CD14-positive monocyte (primary cell): ENCODE data around the gene SSR2. TPM values are rescaled to one million over a fixed set of nuclear protein-coding genes. Genes with fewer than 3 reads are reported as not detected.

Source experiments
- DNase-seq, 3 donors: peaks; one replicate each; pipeline ENCODE4 v3.0.0-alpha.2; 2011 to 2022
- H2AFZ ChIP-seq: 2 replicates; pipeline ENCODE4 v1.6.0; 2012; ENCODE audit warnings: mild to moderate bottlenecking, low read depth, low read length, inconsistent platforms; ENCODE audit not compliant: insufficient read depth, poor library complexity, severe bottlenecking
- H3K27ac ChIP-seq, 2 donors: 1 replicate in 1 of 2; 2 replicates in 1 of 2; pipeline ENCODE4 v1.5.1; 2012 to 2013; ENCODE audit warnings: low read length in 2 of 2, control low read depth in 1 of 2, inconsistent platforms in 1 of 2, low read depth in 1 of 2, mild to moderate bottlenecking in 1 of 2
- H3K27me3 ChIP-seq, 2 donors: one replicate each; pipeline versions ENCODE4 v1.6.0 to v1.6.1; 2011 to 2013; ENCODE audit warnings: low read length in 2 of 2; ENCODE audit not compliant: control insufficient read depth in 2 of 2, insufficient read depth in 2 of 2
- H3K36me3 ChIP-seq, 2 donors: replicated peaks in 1 of 2; 1 replicate in 1 of 2; 2 replicates in 1 of 2; pipeline versions ENCODE4 v1.5.1 to v1.6.1; 2012 to 2013; ENCODE audit warnings: low read length in 2 of 2, control low read depth in 1 of 2, inconsistent platforms in 1 of 2, mild to moderate bottlenecking in 1 of 2; ENCODE audit not compliant: insufficient read depth in 2 of 2, control insufficient read depth in 1 of 2
- H3K4me1 ChIP-seq, 2 donors: 1 replicate in 1 of 2; 2 replicates in 1 of 2; pipeline versions ENCODE4 v1.5.1 to v1.6.1; 2012 to 2013; ENCODE audit warnings: low read length in 2 of 2, control low read depth in 1 of 2, inconsistent platforms in 1 of 2, mild to moderate bottlenecking in 1 of 2, moderate library complexity in 1 of 2; ENCODE audit not compliant: insufficient read depth in 2 of 2, control insufficient read depth in 1 of 2
- H3K4me2 ChIP-seq: replicated peaks from 2 replicates; pipeline ENCODE3; 2012; ENCODE audit warnings: low read length, moderate library complexity, mild to moderate bottlenecking; ENCODE audit not compliant: poor library complexity, severe bottlenecking; ENCODE audit errors: extremely low read depth
- H3K4me3 ChIP-seq, 3 experiments: fragments of 200-600 bp in 1 of 3; sonication (generic) in 1 of 3; replicated peaks in 1 of 3; 1 replicate in 2 of 3; 2 replicates in 1 of 3; pipeline ENCODE4 v1.5.1; 2011 to 2013; ENCODE audit warnings: low read length in 3 of 3, mild to moderate bottlenecking in 3 of 3, control low read depth in 2 of 3, low read depth in 2 of 3, inconsistent platforms in 1 of 3, moderate library complexity in 1 of 3
- H3K79me2 ChIP-seq: 2 replicates; pipeline ENCODE4 v1.6.0; 2012; ENCODE audit warnings: mild to moderate bottlenecking, control low read depth, inconsistent platforms, low read length, moderate library complexity; ENCODE audit not compliant: insufficient read depth
- H3K9ac ChIP-seq: 2 replicates; pipeline ENCODE4 v1.6.0; 2017; ENCODE audit warnings: low read length, mild to moderate bottlenecking; ENCODE audit not compliant: insufficient read depth, poor library complexity, severe bottlenecking
- H3K9me3 ChIP-seq, 2 donors: replicated peaks in 1 of 2; 1 replicate in 1 of 2; 2 replicates in 1 of 2; pipeline versions ENCODE4 v1.5.1 to v1.6.1; 2012 to 2013; ENCODE audit warnings: low read length in 2 of 2, control low read depth in 1 of 2; ENCODE audit not compliant: control insufficient read depth in 1 of 2, insufficient read depth in 1 of 2
- H4K20me1 ChIP-seq: 2 replicates; pipeline ENCODE4 v1.6.0; 2012; ENCODE audit warnings: mild to moderate bottlenecking, low read length, control low read depth, moderate library complexity; ENCODE audit not compliant: insufficient read depth
- H3K27ac Mint-ChIP-seq, 7 donors: one replicate each; pipeline ENCODE4 v1.8.0; 2020; ENCODE audit warnings: mild to moderate bottlenecking in 7 of 7, mixed read lengths in 7 of 7, moderate library complexity in 6 of 7, inconsistent platforms in 2 of 7
- H3K27me3 Mint-ChIP-seq, 3 donors: one replicate each; pipeline ENCODE4 v1.8.0; 2021 to 2022; ENCODE audit warnings: low read depth in 3 of 3, mild to moderate bottlenecking in 3 of 3, mixed read lengths in 3 of 3, moderate library complexity in 3 of 3, inconsistent platforms in 1 of 3
- H3K36me3 Mint-ChIP-seq, 2 donors: one replicate each; pipeline ENCODE4 v1.8.0; 2020; ENCODE audit warnings: mixed read lengths in 2 of 2, inconsistent platforms in 1 of 2, mild to moderate bottlenecking in 1 of 2
- H3K4me1 Mint-ChIP-seq: one replicate; pipeline ENCODE4 v1.8.0; 2020; ENCODE audit warnings: mild to moderate bottlenecking, mixed read lengths
- H3K4me3 Mint-ChIP-seq, 2 donors: one replicate each; pipeline ENCODE4 v1.8.0; 2020; ENCODE audit warnings: mild to moderate bottlenecking in 2 of 2, mixed read lengths in 2 of 2, moderate library complexity in 1 of 2
- H3K9me3 Mint-ChIP-seq, 7 donors: one replicate each; pipeline ENCODE4 v1.8.0; 2020 to 2022; ENCODE audit warnings: mixed read lengths in 7 of 7, mild to moderate bottlenecking in 6 of 7, moderate library complexity in 6 of 7, inconsistent platforms in 2 of 7
- CTCF ChIP-seq: fragments of 200-600 bp; IDR thresholded peaks from one replicate; pipeline ENCODE4 v1.8.0; 2022; ENCODE audit warnings: antibody characterized with exemption, mild to moderate bottlenecking
- WGBS: methylation state at CpG from one replicate; pipeline ENCODE4 v1.1.5; 2013; ENCODE audit warnings: missing lambda C conversion rate; ENCODE audit not compliant: insufficient coverage; 5-methylcytosine and 5-hydroxymethylcytosine counted together
- intact Hi-C, 2 donors: fragments of 100-400 bp; cut with micrococcal nuclease; formaldehyde crosslinking; loops; one replicate each; pipeline versions ENCODE4 v1.15.0 to v1.15.1; 2023
- polyA plus RNA-seq, 3 donors: library from polyadenylated mRNA; depleted of rRNA in 1 of 3; unstranded in 2 of 3; stranded (reverse) in 1 of 3; fragments of 300-500 nt in 2 of 3; fragments of >200 nt in 1 of 3; fragmentation: Illumina TruSeq in 2 of 3; gene quantifications; 1 replicate in 2 of 3; 2 replicates in 1 of 3; pipeline ENCODE4 v1.2.3, GENCODE V29; 2012 to 2021

The SSR2 gene
- polyA plus RNA-seq, 3 donors, result 374 to 614 (median 414) TPM

DNA sequence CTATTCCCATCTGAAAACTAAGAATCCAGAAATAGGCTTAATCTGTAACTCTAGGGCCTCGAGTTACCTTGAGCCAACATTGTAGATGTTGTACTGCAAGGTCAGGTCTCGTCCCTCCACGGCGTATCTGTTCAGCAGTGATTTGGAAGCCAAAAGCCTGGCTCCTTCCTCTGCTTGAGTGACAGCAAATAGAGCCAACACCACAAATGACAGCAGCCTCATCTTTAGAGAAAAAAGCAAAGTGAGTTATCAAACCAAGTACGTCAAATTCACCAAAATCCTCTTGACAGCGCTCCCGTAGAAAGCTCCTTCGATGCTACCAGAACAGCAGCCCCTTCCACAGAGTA is 832 bp downstream of the SSR2 start:
- Histone ChIP-seq H3K4me1 (peaks cover 18 to 23% of the 10 kb centered on the region in 2 donors), H3K4me3 (peak overlapping the region; percentile 51 to 92 (median 81)), H3K27ac (peak overlapping the region; percentile 45 to 81), H4K20me1 (peaks cover 21% of the 10 kb centered on the region), H3K4me2 (peak overlapping the region; percentile 95), H3K79me2 (peaks cover 45% of the 10 kb centered on the region), H3K36me3 (peaks cover 17 to 36% of the 10 kb centered on the region in 2 donors), H3K9ac (peak overlapping the region; percentile 65), H3K27me3 (no peaks in the 10 kb centered on the region), H3K9me3 (no peaks in the 10 kb centered on the region), H2AFZ (peak overlapping the region; percentile 74)
- Mint-ChIP-seq H3K36me3 (peaks cover 24 to 44% of the 10 kb centered on the region in 2 donors), H3K4me1 (peaks cover 15% of the 10 kb centered on the region), H3K9me3 (peaks cover 0 to 6% (median 0%) of the 10 kb centered on the region in 7 donors), H3K27ac (peak overlapping the region; percentile 84 to 97 (median 92)), H3K4me3 (peak overlapping the region; percentile 91 to 94), H3K27me3 (peaks cover 6 to 10% (median 6%) of the 10 kb centered on the region in 3 donors)
- intact Hi-C loops, result loop anchor here (2.0 to 5.0 kb wide), 2 partner anchors 35 to 37 kb away; partner anchors contain the start of gene LAMTOR2 (in 1 of the 2)
- DNase-seq, result no peak
- TF ChIP-seq CTCF, result no peak
- 75% methylated on average over 7 of the region's 8 CpGs for WGBS

GRCh38 chr1:156014829-156015228 is 5.9 kb downstream of the SSR2 start:
- Mint-ChIP-seq H3K27ac (no peak overlapping the region), H3K4me1 (peaks cover 9% of the 10 kb centered on the region), H3K36me3 (peaks cover 69 to 94% of the 10 kb centered on the region in 2 donors), H3K27me3 (no peaks in the 10 kb centered on the region), H3K4me3 (no peak overlapping the region), H3K9me3 (peaks cover 0 to 6% (median 0%) of the 10 kb centered on the region in 7 donors)
- peaks cover 51% of the 10 kb centered on the region for H3K79me2 ChIP-seq
- H3K9me3 ChIP-seq, result no peaks in the 10 kb centered on the region
- no peak for DNase-seq
- H2AFZ ChIP-seq, result no peak overlapping the region
- 100% methylated on average over 2 of the region's 7 CpGs for WGBS
- intact Hi-C loops, result loop anchor here in 1 of 2 donors (5.0 kb wide), 1 partner anchor 37 kb away; the partner anchor contains the start of genes LAMTOR2 and UBQLN4
- no peaks in the 10 kb centered on the region for H3K27me3 ChIP-seq
- H3K36me3 ChIP-seq, result peaks cover 63 to 87% of the 10 kb centered on the region in 2 donors
- H3K4me1 ChIP-seq, result peaks cover 9 to 12% of the 10 kb centered on the region in 2 donors
- no peak overlapping the region for H3K4me3 ChIP-seq
- H3K9ac ChIP-seq, result no peak overlapping the region
- no peak overlapping the region for H3K27ac ChIP-seq
- H3K4me2 ChIP-seq, result no peak overlapping the region
- TF ChIP-seq CTCF, result no peak
- H4K20me1 ChIP-seq, result peaks cover 66% of the 10 kb centered on the region
